ENCODE data around the gene OR5J2.
"Not testable (repeated sequence)": the region's sequence is repeated elsewhere in the genome, so short reads cannot be mapped to it uniquely, and the experiment has no call there.

The OR5J2 gene

DNA sequence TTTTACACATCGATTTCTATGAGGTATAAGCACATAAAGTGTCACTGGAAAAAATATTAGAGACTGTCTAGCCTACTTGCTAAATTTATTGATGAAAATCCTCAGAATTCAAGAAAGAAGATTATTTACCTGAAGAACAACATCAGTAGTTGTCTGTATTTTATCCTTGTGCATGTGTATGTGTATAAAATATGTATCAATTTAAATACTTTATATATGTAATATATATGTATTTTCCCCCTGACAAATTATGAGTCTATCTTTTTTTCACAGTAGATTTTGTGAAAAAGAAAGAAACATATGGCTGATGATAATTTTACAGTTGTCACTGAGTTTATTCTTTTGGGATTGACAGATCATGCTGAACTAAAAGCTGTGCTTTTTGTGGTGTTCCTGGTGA, at the start of gene OR5J2:
TSS of gene OR5J2 (plus strand) at position 301 of the 400 bp plus-strand sequence. CDS start at position 301, 0 bp downstream.
- Histone ChIP-seq H3F3A (ENCODE audit: insufficient read depth, low read length) (no peaks in the 10 kb centered on the region), H3K9me3 (ENCODE audit: low read length) (peaks cover 4% of the 10 kb centered on the region; the same call in 1 of the 2 replicates), H3K9me2 (ENCODE audit: low read depth, low read length) (no peaks in the 10 kb centered on the region), H3K36me3 (ENCODE audit: insufficient read depth, low read length) (no peaks in the 10 kb centered on the region), H4K20me1 (ENCODE audit: insufficient read depth, low read length) (no peaks in the 10 kb centered on the region), H3K4me2 (ENCODE audit: low read length) (no peak within 1 kb of the TSS), H3K4me1 (ENCODE audit: insufficient read depth, low read length, severe bottlenecking) (no peaks in the 10 kb centered on the region), H3K79me2 (ENCODE audit: insufficient read depth, low read length) (no peaks in the 10 kb centered on the region), H3K27me3 (ENCODE audit: insufficient read depth, low read length) (no peaks in the 10 kb centered on the region), H3K27ac (ENCODE audit: low read depth, low read length, poor library complexity, severe bottlenecking) (no peak within 1 kb of the TSS), H3K4me3 (ENCODE audit: low read depth, low read length, poor library complexity, severe bottlenecking) (no peak within 1 kb of the TSS), H2AFZ (ENCODE audit: low read length) (no peak within 1 kb of the TSS), H3K9ac (ENCODE audit: low read length) (no peak within 1 kb of the TSS)
- TF ChIP-seq CTCF (IDR thresholded peaks at IDR 0.05; ENCODE audit: low read length), result no peak
- no peak for TF ChIP-seq EZH2 (IDR thresholded peaks at IDR 0.05; ENCODE audit: borderline replicate concordance, low read length)

- Histone ChIP-seq H3K9me2 (ENCODE audit: low read depth, low read length) (no peaks in the 10 kb centered on the region), H2AFZ (ENCODE audit: low read length) (no peak within 1 kb of the TSS), H3K9ac (ENCODE audit: low read length) (no peak within 1 kb of the TSS), H3K9me3 (ENCODE audit: low read length) (no peaks in the 10 kb centered on the region), H4K20me1 (ENCODE audit: insufficient read depth, low read length) (no peaks in the 10 kb centered on the region), H3F3A (ENCODE audit: insufficient read depth, low read length) (no peaks in the 10 kb centered on the region), H3K4me3 (ENCODE audit: low read depth, low read length, poor library complexity, severe bottlenecking) (no peak within 1 kb of the TSS), H3K4me2 (ENCODE audit: low read length) (no peak within 1 kb of the TSS), H3K36me3 (ENCODE audit: insufficient read depth, low read length) (no peaks in the 10 kb centered on the region), H3K79me2 (ENCODE audit: insufficient read depth, low read length) (no peaks in the 10 kb centered on the region), H3K4me1 (ENCODE audit: insufficient read depth, low read length, severe bottlenecking) (no peaks in the 10 kb centered on the region), H3K27me3 (ENCODE audit: insufficient read depth, low read length) (no peaks in the 10 kb centered on the region), H3K27ac (ENCODE audit: low read depth, low read length, poor library complexity, severe bottlenecking) (no peak within 1 kb of the TSS)
- TF ChIP-seq EZH2 (IDR thresholded peaks at IDR 0.05; ENCODE audit: borderline replicate concordance, low read length) (no peak), CTCF (IDR thresholded peaks at IDR 0.05; ENCODE audit: low read length) (no peak)
Measured at GRCh38 chr11:56140151-56140661, 36.2 kb upstream of the OR5J2 start, which contains the start of gene OR8J3. Gene OR8J3, minus strand, starts transcription at chr11:56140201. Its CDS starts 2,483 bp downstream, at chr11:56137718.

DNA sequence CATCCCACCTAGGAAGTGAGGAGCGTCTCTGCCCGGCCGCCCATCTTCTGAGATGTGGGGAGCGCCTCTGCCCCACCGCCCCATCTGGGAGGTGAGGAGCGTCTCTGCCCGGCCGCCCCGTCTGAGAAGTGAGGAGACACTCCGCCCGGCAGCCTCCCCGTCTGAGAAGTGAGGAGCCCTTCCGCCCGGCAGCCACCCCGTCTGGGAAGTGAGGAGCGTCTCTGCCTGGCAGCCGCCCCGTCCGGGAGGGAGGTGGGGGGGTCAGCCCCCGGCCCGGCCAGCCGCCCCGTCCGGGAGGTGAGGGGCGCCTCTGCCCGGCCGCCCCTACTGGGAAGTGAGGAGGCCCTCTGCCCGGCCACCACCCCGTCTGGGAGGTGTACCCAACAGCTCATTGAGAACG, 32.7 kb upstream of the OR5J2 start:
- not testable (repeated sequence) for H3K9me2 ChIP-seq (ENCODE audit: low read depth, low read length)

GRCh38 chr11:56151376-56151775, 25.0 kb upstream of the OR5J2 start:
- Histone ChIP-seq H3K9me3 (ENCODE audit: low read length) (no peaks in the 10 kb centered on the region), H2AFZ (ENCODE audit: low read length) (no peak overlapping the region), H3K9me2 (ENCODE audit: low read depth, low read length) (no peaks in the 10 kb centered on the region), H3K27ac (ENCODE audit: low read depth, low read length, poor library complexity, severe bottlenecking) (no peak overlapping the region), H3K36me3 (ENCODE audit: insufficient read depth, low read length) (no peaks in the 10 kb centered on the region), H3K4me1 (ENCODE audit: insufficient read depth, low read length, severe bottlenecking) (no peaks in the 10 kb centered on the region), H3F3A (ENCODE audit: insufficient read depth, low read length) (no peaks in the 10 kb centered on the region), H3K9ac (ENCODE audit: low read length) (no peak overlapping the region), H3K27me3 (ENCODE audit: insufficient read depth, low read length) (no peaks in the 10 kb centered on the region), H4K20me1 (ENCODE audit: insufficient read depth, low read length) (no peaks in the 10 kb centered on the region), H3K4me3 (ENCODE audit: low read depth, low read length, poor library complexity, severe bottlenecking) (no peak overlapping the region), H3K4me2 (ENCODE audit: low read length) (no peak overlapping the region), H3K79me2 (ENCODE audit: insufficient read depth, low read length) (no peaks in the 10 kb centered on the region)
- TF ChIP-seq CTCF (IDR thresholded peaks at IDR 0.05; ENCODE audit: low read length), result no peak
- TF ChIP-seq EZH2 (IDR thresholded peaks at IDR 0.05; ENCODE audit: borderline replicate concordance, low read length), result no peak

More for the DNA sequence above, 32.7 kb upstream of the OR5J2 start:
- not testable (repeated sequence) for H3K27ac ChIP-seq (ENCODE audit: low read depth, low read length, poor library complexity, severe bottlenecking); H4K20me1 ChIP-seq (ENCODE audit: insufficient read depth, low read length); H3K36me3 ChIP-seq (ENCODE audit: insufficient read depth, low read length); H3K79me2 ChIP-seq (ENCODE audit: insufficient read depth, low read length); H3K9ac ChIP-seq (ENCODE audit: low read length); H3K27me3 ChIP-seq (ENCODE audit: insufficient read depth, low read length); H2AFZ ChIP-seq (ENCODE audit: low read length); H3F3A ChIP-seq (ENCODE audit: insufficient read depth, low read length); H3K9me3 ChIP-seq (ENCODE audit: low read length); H3K4me2 ChIP-seq (ENCODE audit: low read length); H3K4me1 ChIP-seq (ENCODE audit: insufficient read depth, low read length, severe bottlenecking); H3K4me3 ChIP-seq (ENCODE audit: low read depth, low read length, poor library complexity, severe bottlenecking)

All from OCI-LY1 (cell line).